ENCODE data around the gene PICK1.
"Not testable (repeated sequence)": the region's sequence is repeated elsewhere in the genome, so short reads cannot be mapped to it uniquely, and the experiment has no call there.

Gene PICK1

DNA sequence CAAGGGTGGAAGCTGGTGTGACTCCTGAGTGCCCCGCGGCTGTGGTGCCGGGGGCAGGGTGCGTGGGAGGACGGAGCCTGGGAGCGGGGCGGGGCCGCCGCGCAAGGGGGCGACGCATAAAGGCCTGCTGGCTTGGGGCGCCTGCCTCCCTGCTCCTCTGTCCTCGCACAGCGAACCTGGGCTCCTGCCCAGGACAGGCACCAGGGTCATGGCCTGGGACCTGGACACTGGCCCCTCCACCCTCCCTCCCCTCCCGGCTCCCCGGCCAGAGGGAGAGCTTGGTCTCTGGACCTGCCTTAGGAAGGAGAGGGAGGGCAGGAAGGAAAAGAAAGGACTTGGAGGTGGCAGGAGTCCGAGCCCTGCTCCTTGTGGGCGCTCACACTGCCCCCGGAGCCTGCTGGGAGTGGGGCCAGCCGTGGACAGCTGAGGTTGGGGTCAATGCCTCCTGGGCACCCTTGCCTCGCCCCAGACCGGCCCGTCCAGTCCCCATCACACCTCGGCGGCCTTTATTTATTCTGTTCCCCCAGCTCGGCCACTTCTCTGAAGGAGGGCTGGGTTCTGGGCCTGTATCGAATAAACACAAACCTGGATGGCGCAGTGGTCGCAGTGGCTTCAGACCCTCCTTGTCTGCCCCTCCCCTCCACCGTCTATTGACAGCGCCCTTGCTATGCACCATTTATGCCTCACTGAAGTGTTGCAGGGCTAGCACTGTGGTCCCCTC, 18.1 kb downstream of the PICK1 start:
- no peak for DNase-seq (ENCODE audit: low spot score)

DNA sequence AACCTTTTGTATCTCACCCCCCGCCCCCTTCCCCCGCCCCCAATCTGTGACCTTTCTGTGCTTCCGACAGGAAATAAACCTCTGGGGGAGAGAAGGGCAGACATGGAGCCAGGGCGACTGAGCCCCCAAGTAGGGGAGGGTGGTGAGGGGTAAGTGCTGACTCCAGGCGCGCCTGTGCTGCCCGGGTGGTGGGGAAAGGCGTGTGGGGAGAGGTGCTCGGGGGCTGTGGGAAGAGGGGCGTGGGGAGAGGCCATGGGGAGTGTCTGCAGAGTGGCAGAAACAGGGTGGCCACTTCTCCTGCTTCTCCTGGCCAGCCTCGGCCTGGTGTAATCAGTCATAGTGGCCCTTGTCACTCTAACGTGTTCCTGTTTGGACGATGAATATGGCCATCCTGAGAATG, 18.8 kb downstream of the PICK1 start:
- no peak for DNase-seq (ENCODE audit: low spot score)

DNA sequence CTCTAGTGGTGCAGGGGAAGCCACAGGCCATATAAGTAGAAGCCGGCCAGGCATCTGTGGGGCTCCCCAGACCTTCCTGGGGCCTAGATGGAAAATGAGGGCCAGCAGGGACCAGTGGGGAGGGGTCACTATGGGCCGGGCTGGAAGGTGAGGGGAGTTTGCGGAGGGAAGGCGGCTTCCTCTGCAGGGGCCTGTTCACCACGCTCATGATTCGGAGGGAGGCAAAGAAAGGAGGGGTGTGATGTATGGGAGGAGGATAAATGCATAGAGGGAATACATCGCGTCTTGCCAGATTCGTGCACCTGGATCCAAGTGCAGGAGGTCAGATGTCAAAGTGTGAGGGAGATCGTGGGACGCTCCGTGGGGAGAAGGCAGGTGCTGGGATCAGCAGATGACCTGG, 19.9 kb downstream of the PICK1 start:
- DNase-seq (ENCODE audit: low spot score): no peak

DNA sequence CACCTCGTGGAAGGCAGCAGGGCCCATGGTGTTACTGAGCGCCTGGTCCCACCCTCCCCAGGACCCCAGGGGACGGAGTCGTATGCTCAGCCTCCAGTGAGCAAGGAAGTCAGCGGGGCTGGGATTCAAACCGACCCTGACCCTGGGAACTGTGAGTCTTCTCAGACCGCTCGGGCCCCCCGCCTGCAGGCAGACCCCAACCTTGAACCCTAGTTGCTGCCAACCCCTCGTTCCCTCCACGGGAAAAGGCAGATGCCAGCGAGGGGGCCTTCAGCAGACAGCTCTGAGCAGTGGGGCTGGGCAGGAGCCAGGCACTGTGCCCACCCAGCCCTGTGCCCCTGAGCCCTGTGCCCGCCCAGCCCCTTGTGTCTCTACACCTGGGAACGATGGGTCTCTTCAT, 20.4 kb downstream of the PICK1 start:
- no peak for DNase-seq (ENCODE audit: low spot score)

DNA sequence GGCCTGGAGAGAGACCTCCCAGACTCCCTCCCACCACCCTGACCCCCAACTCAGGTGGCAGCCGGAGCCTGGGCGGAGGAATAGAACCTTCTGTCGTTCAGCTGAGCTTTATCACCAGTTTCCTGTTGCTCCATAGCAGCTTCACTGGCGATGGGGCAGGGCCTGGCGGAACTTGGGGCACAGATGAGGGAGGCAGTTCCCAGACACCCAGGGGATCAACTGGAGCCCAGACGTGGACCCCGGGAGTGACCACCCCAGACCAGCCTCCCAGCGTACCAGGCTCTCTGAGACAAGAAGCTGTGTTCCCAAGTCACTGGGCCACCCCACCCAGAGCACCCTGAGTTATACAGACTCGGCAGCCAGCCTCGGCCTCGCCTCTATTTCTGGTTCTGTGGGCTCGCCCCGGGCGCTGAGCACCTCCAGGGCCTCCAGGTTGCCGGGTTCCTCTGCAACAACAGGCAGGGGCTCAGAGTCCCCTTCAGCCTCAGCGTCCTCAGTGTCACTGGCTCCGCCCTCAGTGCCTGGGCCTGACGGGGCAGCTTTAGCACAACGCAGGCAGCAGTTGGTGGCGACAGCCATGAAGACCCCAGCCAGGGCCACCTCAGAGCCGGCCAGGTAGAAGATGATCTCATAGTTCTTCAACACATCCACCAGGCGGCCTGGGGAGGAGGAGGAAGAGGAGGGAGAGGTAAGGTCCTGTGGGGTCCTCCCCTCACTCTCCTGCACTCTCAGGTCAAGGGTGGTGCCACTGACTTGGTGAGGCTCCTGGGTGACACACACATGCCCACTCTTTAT, 21.0 kb downstream of the PICK1 start:
- no peak for DNase-seq (ENCODE audit: low spot score)

DNA sequence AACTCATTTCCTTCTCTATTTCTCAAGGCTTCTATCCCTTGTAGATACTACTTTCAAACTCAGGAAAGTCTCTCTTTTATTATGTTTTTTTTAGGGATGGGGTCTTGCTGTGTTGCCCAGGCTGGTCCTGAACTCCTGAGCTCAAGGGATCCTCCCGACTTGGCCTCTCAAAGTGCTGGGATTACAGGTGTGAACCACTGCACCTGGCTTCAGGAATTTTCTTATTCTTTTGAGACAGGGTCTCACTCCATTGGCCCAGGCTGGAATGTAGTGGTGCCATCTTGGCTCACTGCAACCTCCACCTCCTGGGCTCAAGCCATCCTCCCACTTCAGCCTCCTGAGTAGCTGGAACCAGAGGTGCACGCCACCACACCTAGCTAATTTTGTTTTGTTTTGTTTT, 22.0 kb downstream of the PICK1 start:
- not testable (repeated sequence) for DNase-seq (ENCODE audit: low spot score)

DNA sequence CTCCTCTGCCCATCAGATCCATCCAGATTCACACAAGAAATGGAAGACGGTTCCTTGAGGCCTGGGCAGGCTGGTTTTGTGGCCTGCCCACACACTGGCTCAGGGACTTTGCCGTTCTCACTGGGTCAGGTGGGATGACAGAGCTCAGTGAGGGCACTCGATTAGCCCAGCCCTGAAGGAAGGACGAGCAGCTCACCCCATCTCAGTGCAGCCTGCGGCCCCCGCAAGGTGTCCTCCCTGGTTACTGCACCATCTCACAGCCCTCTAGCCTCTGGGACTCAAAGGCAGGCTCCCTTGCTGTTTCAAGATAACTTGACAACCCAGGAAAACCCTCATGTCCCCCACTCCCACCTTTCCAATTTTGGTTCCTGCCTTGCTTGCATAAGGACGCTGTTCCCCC, 22.6 kb downstream of the PICK1 start:
- no peak for DNase-seq (ENCODE audit: low spot score)

DNA sequence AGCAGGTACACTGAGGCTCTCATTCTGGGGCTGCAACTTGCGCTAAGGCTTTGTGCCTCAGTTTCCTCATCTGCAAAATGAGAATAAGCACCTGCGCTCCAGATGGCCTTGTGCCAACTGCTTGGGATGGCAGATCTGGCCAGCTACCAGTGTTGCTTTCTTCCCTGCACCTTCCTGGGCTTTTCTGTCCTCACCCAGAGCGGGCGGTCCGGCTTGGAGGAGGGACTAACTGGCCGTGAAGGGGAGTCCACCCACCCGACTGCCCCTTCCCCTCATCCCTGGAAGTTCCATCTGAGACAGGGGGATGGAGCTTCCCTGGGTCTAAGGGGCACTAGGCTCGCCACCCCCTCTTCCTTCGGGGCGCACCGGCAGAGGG, 23.3 kb downstream of the PICK1 start:
- no peak for DNase-seq (ENCODE audit: low spot score)

DNA sequence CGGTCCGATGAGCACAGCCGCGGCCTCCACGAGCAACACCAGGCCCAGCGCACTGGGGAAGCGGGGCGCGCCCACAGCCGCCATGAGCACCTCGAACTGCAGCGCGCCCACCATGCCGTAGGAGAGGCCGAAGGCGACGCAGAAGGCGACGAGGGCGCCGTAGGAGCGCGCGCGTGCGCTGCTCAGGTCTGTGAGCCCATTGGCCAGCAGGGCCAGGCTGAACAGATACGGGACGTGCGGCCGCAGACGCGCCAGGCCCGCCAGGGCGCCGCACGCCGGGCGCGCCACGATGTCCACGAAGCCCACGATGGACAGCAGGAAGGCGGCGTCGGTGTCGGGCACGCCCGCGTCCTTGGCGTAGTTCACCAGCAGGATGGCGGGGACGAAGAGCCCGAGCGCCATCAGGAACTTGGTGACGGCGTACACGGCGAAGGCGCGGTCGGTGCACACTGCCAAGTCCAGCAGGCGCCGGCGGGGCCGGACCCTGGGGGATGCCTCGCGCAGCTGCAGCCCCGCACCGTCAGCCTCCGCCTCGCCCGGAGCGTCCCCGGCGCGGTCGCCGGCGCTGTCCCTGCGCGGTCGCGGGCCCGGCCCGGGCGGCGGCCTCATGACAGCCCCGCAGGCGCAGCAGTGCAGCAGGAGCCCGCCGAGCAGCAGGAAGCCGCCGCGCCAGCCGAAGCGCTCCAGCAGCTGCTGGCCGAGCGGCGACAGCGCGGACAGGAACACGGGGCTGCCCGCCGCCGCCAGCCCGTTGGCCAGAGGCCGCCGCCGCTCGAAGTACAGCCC, 23.8 kb downstream of the PICK1 start:
- DNase-seq (ENCODE audit: low spot score): no peak

DNA sequence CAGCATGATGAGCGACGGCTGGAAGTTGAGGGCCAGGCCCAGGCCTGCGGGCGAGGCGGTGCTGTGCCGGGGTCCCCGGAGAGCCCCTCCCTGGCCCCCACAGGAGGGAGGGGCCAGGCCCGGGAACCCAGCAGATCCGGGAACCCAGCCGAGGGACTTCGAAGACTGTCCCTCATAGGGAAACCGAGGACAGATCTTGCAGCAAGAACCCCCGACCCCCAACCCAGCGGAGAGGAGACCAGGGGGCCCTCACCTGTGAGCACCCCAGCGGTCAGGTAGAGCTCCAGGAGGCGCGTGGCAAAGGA, 24.4 kb downstream of the PICK1 start:
- DNase-seq (ENCODE audit: low spot score): no peak

DNA sequence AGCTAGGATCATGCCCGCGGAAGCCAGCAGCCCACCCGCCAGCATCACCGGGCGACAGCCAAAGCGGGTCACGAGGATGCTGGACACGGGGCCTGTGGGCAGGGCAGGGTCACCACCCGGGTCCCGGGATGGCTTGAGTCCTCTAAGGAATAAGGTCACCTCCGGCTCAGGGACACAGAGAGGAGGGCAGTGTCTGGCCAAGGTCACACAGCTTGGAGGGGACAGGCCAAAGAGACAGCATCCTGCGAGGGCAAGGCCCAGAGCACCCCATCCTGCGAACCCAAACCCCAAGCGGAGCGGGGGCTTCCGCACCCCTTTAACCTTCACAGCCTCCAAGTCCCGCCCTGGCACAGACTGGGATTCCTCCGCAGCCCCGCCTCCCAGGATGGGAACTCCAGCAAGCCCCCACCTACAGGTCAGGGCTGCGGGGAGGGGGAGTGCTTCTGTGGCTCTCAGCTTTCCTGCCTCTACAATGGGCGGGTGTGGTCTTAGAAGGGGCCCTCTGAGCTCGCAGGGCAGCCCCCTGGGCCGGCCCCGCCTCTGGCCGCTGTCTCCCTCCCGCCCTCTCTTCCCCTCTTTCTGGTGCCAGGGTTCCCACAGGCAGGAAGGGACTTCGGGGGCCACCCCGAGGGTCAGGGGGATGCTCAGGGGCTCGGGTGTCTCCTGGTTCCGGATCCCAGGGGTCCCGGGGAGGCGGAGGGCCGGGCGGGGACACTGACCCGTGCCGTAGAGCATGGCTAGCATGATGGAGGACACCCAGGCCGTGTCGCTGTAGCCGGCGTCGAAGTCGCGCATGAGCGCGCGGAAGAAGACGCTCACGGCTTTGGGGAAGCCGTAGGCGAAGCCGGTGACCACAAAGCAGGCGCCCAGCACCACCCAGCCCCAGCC, 25.0 kb downstream of the PICK1 start:
- no peak for DNase-seq (ENCODE audit: low spot score)

DNA sequence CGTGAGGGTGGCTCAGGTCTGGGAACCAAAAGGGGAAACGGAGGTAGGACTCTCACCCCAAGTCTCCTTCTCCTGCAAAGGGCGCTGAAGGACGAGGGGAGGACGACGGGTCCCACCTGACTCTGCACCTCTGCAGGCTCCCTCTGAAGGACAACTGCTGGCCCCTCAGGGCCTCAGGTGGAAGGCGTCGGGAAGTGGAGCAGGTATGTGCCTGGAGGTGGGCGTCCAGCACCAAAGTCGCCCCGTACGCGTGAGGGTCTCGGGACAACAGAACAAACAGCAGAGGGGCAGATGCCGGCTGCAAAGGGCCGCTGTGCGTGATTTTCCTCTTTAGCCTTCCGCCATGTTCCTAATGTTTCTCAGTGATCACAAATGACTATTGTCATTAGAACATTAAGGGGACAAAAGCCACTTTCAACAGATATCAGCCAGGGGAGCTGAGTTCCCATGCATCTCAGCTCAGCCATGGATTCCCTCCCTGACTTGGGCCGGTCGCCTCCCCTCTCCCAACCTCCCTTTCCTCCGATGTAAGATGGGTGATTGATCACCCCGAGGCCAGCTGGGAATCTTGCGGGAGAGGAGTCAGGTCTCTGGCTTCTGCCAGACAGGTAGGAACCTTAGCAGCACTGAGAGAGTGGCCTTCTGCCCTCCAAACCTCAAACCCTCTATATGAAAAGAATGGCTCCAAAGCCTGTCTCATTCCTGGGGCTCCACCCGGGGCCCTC, 25.9 kb downstream of the PICK1 start:
- DNase-seq (ENCODE audit: low spot score): no peak

DNA sequence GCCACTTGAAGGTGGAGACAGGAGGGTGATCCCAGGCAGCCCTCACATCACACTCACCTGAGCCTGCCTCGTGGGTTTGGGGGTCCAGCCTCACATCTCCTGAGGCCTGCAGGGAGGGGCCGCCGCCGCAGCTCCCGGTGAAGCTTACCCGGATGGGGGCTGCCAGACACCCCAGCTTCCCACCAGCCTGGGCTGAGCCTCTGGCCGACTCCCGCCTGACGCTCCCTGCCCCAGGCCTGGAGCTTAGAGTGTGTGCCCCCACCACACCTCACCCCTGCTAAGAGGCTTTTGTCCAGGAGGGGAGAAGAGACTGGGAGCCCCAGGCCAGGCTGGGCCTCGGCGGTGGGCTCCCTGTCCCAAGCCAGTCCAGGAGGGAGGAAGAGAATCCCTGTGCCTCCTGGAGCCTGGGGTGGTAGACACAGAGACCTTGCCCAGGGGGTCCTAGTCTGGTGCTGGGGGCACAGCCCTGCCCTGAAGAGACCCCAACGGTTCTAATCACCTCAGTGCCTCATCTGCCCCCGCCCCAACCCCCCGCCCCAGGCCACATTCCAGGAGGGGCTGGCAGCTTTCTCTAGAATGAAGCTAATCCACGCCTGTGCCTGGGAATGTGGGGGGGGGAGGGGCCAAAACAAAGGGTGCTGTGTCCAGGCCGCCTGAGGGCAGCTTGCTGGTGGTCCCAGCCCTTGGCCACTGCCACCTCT, 26.9 kb downstream of the PICK1 start, which contains the start of gene SLC16A8:
TSS of gene SLC16A8 (minus strand) at position 254 of the 701 bp plus-strand sequence. CDS start 1,311 bp downstream, outside the sequence.
- DNase-seq (ENCODE audit: low spot score): peak; percentile 50

DNA sequence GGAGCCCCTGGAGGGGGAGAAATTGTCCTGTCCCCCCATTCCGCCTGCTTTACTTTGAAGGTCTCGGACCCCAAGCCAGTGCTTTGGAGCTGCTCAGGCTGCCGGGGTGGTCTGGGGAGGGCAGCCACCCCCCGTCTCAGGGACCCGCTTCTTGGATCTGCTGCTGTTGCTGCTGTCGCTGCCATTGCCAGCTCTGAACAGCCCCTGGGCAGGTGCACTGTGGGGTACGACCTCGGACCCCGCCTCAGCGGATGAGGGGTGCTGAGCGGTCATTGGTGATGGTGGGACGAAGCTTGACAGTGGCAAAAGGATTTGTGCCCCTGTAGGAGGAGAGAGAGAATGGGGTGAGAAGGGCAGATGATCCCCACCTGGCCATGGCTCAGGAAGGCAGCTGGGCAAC, 27.9 kb downstream of the PICK1 start:
- DNase-seq (ENCODE audit: low spot score): no peak

DNA sequence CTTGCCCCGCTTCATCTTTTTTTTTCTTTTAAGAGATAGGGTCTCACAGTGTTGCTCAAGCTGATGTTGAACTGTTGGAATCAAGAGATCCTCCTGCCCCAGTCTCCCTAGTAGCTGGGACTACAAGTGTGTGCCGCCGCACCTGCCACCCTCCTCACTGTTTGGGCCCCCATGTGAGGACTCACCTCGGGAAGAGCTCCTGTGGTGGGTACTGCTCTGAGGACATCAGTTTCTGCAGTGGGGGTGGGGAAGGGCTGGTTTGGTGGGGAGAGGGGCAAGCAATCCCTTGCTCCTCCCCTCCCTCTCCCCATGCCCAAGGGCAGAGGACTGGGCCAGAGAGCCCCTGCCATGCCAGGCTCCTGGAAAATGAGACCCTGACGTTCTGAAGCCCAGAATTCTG, 28.3 kb downstream of the PICK1 start:
- no peak for DNase-seq (ENCODE audit: low spot score)

DNA sequence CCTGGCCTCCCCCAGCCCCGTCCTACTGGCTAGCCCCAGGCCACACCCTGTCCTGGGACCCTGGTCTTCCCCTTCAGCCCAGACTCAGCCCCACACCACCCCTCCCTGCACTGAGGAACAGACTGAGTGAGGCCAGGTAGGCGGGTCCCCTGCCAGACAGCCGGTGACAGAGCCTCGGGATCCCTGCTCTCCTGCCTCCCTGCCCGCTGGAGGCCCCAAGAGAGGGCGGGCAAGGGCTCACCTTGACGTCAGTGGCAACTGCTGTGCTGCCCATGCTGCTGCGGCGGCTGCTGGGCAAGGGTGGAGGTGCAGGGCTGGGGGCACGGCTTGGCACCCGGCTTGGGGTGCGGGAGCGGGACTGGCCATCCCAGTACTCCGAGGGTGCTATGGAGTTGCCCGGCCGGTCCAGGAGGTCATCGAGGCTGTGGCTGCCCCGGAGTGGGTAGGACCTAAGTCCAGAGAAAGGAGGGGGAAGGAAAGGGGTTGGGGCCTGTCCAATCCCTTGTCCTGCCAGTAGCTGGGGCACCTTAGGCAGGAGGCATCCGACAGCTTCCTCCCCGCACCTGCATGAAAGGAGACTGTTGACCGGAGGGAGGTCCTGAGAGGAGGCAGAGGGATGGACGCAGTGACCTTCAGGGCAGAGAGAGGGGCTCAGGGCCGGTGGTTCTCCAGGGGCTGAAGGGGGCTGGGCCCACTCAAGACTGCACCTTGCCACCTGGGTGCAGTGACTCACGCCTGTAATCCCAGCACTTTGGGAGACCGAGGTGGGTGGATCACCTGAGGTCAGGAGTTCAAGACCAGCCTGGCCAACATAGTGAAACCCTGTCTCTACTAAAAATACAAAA, 29.0 kb downstream of the PICK1 start:
- no peak for DNase-seq (ENCODE audit: low spot score)

DNA sequence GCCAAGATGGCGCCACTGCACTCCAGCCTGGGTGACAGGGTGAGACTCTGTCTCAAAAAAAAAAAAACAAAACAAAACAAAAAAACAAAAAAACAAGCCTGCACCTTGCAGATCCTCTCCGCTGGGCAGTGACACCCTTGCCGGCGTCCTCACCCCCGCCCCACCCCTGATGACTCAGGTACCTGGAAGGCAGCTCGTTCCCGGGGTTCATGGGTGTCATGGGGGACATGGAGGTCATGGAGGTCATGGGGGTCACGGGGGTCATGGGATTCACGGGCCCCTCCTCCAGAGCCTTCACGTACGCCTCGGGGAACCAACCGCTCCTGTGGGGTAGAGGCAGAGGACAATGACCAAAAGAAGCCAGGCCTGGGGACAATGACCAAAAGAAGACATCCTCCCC, 29.7 kb downstream of the PICK1 start:
- DNase-seq (ENCODE audit: low spot score): no peak

DNA sequence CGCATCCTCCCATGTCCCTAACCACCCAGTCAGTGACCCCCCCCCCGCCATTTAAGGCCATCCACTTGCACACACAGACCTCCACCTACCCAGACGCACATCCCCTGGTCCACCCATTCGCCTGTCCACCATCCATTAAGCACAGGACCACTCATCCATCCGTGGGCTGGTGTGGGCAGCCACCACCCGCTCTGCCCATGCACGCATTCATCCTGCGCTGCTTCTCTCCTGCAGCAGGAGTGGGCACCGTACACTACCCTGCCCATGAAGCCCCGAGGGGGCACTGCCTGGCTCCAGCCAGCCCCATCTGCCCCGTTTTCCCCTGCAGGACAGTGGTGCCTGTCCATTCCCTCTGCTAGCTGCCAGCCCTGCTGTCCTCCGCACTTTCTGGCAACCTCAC, 30.7 kb downstream of the PICK1 start:
- no peak for DNase-seq (ENCODE audit: low spot score)

DNA sequence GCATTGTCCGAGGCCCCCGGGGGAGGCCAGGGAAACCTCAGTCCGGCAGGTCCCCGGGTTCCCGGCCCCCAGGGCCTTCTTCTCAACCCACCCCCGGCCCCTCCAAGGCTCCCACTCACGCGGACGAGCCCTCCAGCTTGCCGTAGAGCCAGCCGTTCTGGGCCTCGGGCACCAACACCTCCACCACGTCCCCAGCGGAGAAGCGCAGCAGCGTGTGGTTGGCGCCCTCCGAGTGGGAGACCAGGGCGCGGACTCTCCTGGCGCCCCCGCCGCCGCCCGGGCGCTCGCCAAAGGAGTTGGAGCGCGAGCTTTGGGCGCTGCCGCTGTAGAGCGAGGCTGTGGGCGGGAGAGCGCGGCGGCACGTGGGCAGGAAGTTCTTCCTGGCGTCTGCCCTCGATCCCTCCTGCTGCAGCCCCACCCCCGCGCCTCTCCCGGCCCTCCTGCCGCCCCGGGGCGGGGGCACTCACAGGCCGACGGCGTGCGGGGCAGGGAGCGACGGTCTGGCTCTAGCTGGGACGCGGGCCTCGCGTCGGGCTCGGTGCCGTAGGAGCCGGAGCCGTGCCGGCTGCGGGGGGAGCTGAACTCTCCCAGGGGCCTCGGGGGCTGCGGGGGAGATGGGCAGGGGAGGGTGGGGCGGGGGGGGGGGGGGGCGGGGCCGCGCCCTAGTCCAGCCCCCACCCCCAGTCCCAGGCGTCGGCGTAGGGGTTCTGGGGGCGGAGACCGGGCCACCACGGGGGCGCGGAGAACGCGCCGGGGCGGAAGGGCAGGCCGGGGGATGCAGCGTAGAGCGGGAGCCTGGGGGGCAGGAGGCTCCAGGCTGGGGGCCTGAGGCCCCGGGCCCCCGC, 31.6 kb downstream of the PICK1 start:
- DNase-seq (ENCODE audit: low spot score): no peak

Measured in COLO829 (cell line).